Measurements from ENCODE around the gene F2RL3.

- TF ChIP-seq, protein P1, sequence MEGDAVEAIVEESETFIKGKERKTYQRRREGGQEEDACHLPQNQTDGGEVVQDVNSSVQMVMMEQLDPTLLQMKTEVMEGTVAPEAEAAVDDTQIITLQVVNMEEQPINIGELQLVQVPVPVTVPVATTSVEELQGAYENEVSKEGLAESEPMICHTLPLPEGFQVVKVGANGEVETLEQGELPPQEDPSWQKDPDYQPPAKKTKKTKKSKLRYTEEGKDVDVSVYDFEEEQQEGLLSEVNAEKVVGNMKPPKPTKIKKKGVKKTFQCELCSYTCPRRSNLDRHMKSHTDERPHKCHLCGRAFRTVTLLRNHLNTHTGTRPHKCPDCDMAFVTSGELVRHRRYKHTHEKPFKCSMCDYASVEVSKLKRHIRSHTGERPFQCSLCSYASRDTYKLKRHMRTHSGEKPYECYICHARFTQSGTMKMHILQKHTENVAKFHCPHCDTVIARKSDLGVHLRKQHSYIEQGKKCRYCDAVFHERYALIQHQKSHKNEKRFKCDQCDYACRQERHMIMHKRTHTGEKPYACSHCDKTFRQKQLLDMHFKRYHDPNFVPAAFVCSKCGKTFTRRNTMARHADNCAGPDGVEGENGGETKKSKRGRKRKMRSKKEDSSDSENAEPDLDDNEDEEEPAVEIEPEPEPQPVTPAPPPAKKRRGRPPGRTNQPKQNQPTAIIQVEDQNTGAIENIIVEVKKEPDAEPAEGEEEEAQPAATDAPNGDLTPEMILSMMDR (IDR thresholded peaks at IDR 0.05; ENCODE audit: insufficient read depth, low read depth, low read length), result no peak
- no peak for TF ChIP-seq EZH2 (IDR thresholded peaks at IDR 0.05; ENCODE audit: insufficient read depth, low read length)
Observed at GRCh38 chr19:16887353-16888265, 1.2 kb upstream of the F2RL3 start.
